G401 (cell line): ENCODE measurements around the gene KCNJ5. TPM values are rescaled to one million over a fixed set of nuclear protein-coding genes. Genes with fewer than 3 reads are reported as not detected.

Experiments used
- DNase-seq: peaks from one replicate; pipeline ENCODE4 v3.0.0-alpha.2; 2015; ENCODE audit warnings: low spot score
- in situ Hi-C: cut with HindIII; loops from 2 replicates; pipeline ENCODE4 v1.10.0; 2016; ENCODE audit warnings: low sequenced_read_pairs, mixed read lengths
- total RNA-seq: library from RNA; depleted of rRNA; stranded (reverse); fragments of >200 nt; shearing (Covaris generic); gene quantifications from 2 replicates; pipeline ENCODE4 v1.2.3, GENCODE V29; 2014

The KCNJ5 gene
- total RNA-seq, 1 experiment from 2014 or later: not detected

DNA sequence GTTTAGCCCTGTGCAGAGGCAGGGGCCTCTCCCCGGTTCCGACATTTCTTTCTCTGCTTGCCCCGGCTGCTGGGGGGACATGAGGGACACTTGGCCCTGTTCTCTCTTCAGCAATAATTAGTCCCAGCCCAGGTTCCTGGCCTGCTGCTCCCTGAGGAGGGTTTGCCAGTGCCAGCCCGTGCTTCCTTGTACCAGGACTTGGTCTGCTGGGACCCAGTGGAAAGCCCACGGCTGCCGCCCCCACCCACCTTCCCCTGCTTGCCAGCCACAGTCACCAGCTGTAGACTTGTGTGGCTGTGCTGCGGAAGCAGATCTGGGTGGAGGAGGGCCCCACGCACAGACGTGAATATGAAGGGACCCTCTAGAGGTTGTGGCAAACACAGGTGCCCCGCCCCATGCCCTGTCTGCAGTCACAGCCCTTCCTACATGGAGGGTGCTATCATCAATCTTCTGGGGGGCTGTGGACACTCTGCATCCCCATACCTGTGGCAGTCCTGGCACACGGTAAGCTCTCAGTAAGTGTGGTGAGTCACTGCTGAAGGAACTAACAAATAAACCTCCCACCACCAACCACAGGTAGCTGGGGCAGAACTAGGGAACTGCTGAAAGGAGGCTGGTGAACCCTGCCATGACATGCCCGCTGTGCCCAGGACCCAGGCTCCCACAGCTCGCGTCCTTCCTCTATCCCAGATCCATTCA is 50.6 kb downstream of the KCNJ5 start:
- no peak for DNase-seq
- in situ Hi-C loops: no loop called here

DNA sequence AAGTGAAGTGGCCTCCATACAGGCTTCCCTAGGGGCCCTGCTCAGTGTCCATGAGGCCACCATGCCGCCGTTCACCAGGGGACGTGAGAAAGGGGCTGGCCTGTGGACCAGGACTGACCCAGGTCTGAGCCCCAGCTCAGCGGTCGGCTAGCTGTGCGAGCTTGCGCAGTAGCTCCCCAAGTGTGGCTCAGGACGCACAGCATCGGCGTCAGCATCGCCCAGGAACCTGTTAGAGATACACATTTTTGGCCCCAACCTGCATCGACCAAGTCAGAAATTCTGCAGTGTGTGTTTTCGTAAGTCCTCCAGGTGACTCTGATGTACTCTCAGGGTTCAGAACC is 51.1 kb downstream of the KCNJ5 start:
- in situ Hi-C loops: no loop called here

DNA sequence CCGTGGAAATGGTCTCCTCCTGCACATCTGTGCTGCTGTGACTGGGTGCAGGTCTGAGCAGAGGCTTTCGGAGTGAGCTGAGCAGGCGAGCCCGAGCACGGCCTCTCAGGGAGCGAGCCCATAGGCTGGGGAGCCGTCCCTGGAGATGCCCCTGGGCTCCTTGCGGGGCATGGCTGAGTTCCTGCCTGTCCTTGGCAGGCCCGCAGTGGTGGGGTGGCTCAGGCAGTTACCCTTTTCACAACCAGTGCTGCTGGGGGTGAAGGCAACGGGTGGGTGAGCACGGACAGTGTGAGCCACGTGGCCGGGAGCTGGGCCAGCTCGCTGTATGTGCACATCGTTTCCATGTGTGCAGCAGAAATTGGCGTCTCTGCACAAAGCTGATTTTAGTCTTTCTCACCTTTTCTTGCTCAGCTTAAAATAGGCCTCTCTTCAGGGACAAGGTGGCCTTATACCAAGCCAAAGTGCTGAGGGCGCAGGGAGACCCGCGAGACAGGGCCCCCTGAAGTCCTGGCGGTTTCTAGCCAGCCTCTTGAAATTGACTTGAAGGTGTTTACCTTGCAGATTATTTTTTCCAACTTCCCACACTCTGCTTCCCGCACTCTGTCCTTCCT is 51.8 kb downstream of the KCNJ5 start, which contains the start of gene TP53AIP1:
TSS of gene TP53AIP1 (minus strand) at position 55 of the 611 bp plus-strand sequence. CDS start 5,053 bp downstream, outside the sequence.
- in situ Hi-C loops: no loop called here
- no peak for DNase-seq

More for the DNA sequence above, 51.1 kb downstream of the KCNJ5 start:
- DNase-seq: no peak

DNA sequence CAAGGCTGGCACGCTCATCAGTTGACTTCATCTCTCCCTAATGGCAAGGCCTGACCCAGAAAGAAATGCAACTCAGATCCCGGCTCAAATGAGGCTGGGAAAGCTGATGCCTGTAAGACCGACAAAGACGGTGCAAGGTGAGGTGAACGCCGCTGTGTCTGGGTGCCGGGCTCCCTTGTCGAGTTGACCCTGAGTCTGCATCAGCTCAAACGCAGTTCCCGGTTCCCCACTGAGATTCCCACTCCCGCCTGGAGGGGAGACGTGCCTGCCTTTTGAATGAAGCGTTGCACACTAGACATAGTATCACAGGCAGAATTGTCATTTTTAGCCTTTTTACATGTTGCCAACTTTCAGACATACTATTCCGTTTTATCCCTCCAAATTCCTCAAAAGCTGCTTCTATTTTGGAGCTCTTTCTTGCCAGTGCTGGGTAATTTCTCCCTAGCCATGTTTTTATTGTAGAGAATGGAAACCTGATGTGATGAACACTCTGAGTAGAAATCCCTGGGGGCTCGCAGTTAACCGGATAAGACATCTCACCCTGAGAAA is 52.3 kb downstream of the KCNJ5 start:
- no peak for DNase-seq

DNA sequence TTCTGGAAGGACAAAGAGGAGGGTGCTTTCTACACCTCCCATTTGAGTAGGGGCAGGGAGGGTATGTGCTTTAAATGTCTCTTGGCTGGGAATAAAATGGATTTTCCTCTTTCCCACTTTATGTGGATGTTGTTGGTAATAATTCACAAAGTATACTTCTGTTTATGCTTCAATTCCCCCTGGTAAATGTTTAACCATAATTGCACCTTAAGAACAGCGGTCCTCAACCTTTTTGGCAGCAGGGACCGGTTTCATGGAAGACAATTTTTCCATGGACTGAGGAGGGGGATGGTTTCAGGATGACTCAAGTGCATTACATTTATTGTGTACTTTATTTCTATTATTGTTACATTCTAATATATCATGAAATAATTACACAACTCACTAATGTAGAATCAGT is 55.5 kb downstream of the KCNJ5 start:
- no peak for DNase-seq
- in situ Hi-C loops: no loop called here

More for the DNA sequence above, 52.3 kb downstream of the KCNJ5 start:
- in situ Hi-C loops: no loop called here

DNA sequence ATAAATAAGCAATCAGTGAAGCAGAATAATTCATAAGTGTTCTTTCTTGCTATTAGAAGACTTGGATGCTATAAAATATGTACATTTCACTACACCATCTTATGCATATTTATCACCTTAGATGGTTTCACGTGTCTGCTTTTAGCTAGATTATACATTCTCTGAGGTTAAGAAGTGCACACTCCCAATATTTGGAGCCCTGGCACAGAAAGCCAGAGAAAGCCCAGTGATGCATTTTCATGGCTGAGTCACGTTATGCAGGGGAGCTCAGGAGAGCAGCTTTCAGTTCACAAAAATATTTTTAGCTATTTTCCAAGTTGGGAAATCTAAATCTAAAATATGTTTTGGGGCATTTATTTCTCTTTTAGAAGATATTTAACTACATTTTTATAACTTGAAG is 56.6 kb downstream of the KCNJ5 start:
- in situ Hi-C loops: no loop called here
- DNase-seq: no peak

DNA sequence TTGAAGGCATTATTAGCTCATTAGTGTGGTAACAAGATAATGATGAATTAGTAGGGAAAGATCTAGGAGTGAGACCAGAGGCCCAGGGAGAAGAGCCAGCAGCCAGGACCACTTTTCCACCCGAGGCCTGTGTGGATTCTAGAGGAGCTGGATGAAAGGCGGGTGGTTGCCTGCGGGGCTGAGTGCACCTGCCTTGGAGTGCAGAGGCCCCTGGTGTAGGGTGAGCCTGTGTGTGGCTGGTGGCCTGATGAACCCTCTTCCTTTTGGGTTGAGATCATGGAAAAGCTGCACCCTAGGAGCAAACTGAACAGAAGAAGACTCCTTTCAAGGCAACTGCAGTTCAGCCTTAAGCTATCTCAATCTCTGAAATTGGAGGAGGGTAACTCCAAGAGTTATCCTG is 57.4 kb downstream of the KCNJ5 start:
- DNase-seq: no peak
- in situ Hi-C loops: no loop called here

DNA sequence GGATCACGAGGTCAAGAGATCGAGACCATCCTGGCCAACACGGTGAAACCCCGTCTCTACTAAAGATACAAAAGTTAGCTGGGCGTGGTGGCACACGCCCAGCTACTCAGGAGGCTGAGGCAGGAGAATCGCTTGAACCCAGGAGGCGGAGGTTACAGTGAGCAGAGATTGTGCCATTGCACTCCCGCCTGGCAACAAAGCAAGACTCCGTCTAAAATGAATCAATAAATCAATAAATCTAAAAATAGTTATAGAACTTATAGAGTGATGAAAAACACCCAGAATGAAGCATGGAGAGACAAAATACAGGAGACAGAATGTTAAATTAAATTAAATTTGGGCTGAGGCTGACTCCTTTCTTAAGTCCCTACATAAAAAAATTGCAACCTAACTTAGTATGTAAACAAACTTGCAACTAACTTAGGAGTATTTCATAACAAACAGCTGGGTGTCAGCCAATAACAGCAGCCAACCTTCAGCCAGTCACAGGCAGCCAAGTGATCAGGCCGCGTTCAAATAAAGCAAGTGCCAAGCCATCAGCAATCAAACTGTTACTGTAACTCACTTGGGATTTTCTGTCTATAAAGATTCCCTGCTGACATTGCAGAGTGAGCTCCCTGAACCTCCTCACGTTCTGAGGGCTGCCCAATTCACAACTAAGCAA is 58.8 kb downstream of the KCNJ5 start:
- in situ Hi-C loops: no loop called here
- DNase-seq: no peak

DNA sequence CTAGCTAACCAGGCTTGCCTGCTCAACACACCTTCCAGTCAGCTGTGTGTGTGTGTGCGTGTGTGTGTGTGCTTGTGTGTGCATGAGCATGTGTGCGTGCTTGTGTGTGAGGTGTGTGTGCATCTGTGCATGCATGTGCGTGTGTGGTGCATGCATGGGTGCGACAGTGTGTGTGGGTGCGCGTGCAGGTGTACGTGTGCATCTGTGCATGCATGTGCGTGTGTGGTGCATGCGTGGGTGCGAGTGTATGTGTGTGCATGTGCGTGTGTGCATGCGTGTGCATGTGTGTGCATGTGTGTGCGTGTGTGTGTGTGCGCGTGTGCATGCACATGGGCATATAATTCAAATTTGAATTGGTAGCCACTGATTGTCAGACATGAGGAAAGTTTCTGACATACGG is 62.0 kb downstream of the KCNJ5 start:
- no peak for DNase-seq

DNA sequence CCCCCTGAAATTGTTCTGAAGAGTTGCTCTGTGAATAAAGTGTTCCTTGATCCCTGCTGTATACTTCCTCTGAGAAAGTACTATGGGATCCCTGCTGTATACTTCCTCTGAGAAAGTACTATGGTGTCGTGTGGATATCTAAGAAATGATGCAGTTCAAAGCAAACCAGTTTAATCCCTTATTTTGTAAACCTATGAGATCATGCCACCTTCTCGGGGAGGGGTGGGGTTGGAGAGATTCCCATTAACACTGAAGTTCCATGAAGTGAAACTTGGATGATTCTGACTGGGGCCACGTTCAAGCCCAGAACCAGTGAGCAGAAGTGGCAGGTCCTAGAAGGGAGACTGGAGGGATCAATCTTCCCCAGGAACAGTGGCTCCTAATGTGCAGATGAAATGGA is 64.5 kb downstream of the KCNJ5 start:
- in situ Hi-C loops: no loop called here
- no peak for DNase-seq

More for the DNA sequence above, 62.0 kb downstream of the KCNJ5 start:
- in situ Hi-C loops: no loop called here

DNA sequence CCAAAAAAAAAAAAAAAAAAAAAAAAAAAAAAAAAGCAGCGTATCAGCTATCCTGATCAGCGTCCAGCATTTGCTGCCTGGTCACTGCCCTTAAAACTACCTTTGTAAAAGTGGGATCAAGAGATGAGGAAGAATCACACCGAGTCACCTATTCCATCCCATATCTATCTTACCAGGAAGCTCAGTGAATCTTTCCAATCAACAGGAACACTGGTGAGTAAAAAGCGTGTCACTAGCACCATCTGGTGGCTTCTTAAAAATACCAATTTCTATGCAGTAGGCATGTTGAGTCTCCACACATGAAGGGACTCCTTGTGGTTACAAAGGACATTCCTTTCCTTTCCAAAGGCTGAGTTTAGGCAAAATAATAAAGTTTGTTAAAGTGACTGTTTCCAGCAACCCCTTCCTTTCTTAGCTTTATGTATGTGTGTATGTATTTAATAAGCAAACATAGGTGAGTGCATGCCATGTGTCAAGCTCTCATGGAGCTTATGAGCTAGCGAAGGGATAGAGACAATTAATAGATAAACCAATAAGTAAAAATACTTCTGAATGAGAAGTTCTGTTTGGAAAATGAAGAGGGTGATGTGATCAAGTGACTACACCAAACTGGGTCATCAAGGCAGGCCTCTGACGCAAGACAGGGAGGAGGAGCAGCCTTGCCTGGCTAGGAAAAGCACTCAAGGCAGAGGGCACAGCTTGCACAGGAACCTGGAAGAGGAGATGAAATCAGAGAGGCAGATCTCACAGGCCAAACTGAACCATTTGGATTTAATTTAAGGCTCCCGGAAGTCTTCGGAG is 65.4 kb downstream of the KCNJ5 start:
- DNase-seq: peak; percentile 82

DNA sequence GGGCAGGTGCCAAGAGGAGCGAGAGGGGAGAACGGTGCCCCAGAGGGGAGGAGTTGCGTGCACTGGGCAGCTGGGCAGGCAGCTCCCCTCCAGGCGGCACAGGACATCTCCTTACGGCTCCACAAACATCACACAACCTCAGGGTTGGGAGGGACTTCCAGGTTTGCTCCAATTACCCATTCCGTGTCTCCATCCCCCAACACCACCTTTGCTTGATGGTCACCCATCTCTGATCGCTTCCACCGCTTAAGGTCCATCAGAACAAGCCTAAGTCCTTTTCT is 66.0 kb downstream of the KCNJ5 start:
- in situ Hi-C loops: no loop called here
- DNase-seq: no peak

More for the DNA sequence above, 65.4 kb downstream of the KCNJ5 start:
- in situ Hi-C loops: no loop called here

DNA sequence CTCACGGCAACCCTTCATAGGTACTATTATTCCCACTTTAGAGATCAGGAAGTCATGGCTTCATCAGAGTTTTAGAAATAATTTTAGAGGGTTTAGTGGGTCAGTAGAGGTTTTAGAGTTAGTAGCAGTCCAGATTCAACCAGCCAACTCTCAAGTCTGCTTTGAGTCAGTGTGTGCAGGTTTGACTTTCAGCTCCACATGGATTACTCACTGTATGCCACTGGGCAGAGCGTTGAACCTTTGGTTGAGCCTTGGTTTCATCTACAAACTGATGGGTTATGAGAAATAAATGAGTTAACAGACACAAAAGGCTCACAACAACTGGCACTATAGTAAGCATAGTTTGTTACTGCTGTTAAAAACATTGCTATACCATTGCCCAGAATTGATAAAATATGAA is 70.5 kb downstream of the KCNJ5 start:
- no peak for DNase-seq
- in situ Hi-C loops: no loop called here

DNA sequence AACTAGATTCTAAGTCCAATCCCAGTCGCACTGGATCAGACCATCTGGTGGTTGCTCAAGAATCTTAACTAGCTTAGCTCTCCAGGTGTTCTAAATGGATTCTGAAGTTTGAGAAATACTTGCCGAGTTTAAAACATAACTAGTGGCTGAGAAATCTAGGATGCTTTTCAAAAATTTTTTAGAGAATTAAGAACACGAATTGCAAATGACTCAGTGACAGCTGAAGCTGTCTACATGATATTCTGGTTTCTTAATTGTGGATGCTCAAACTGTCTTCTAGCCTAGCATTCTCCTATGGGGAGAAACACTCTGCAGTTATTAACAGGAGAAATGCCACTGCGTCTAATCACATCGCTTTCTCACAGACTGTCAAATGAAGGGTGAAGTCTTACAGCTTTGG is 71.7 kb downstream of the KCNJ5 start:
- in situ Hi-C loops: no loop called here

DNA sequence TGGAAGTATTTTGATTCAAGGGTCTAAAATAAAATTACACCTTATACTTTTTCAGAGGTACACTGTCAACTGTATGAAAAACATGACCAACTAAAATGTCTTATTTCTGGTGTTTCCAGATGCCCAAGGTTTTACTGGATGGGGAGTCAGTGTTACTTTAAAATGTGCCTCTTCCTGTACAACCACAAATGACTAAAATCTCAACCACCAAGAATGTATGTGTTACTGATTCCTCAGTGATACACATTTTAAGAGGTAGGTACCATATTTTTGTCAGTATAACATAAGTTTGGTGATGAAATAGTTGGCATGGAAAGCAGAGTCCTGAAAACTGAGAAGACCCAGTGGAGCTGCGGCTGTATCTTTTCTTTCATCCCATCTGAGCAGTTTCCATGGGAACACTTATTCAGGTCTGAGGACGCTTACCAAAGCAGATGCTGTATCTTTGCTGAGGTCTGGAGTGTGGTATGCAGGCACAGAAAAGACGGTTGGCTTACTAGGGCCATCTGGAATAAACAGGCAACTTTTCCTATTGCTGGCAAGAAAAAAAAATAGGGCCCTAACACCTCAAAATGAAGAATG is 72.7 kb downstream of the KCNJ5 start:
- in situ Hi-C loops: no loop called here
- no peak for DNase-seq

More for the DNA sequence above, 71.7 kb downstream of the KCNJ5 start:
- DNase-seq: no peak

DNA sequence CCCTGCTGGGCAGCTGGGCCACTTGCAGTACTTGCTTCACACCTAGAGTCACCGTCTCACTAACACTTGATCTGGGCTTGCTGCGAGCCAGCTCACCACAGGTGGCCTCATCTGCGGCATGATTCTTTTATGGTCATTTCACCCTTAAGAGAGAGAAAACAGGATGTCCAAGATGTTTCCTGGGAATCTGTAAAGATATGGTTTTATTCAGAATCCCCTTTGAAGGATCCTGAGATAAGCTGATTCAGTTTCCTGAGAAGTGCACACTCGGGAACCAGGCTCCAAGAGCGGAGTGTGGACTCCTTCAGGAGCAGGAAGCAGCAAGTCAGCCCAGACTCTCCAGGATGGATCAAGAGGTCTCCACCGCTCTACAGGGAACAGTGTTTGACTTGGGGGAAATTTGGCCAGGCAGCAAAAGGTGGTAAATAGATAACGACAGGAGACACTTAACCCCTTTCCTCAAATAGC is 73.3 kb downstream of the KCNJ5 start:
- in situ Hi-C loops: no loop called here
- no peak for DNase-seq

DNA sequence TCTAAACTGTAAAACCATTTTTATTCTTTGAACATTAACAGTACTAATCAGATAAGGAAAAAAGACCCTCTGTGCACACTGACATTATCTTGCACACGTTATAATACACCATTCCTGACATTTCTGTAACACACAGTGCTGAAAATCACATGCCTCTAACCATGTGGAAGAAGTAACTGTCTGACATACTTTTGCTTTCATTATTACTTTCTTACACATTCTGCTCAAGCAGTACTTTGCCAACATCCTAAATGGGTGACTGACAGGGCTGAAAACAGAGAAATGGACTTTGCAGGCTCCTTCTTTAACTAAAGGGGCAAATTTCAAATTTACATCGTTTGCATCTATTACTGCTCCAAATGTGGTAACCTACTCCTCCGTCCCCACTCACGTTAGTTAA is 74.3 kb downstream of the KCNJ5 start:
- in situ Hi-C loops: no loop called here
- DNase-seq: no peak

DNA sequence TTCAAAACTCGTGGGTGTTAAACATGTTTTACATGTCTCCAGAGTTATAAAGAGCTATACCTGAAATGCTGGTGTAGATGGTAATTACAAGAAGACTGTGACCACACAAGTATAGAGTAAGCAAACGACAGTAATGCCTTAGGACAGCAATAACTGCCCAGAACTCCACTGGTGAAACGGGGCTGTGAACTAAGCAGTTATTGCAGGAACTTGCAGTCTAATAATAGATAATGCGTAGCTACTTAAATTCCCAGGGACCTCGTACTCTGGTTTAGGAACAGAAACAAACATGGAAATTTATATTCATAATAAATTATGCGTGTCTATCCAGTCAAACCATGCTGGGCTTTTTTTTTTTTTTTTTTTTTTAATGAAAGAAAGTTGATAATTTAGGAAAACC is 76.4 kb downstream of the KCNJ5 start:
- in situ Hi-C loops: no loop called here
- no peak for DNase-seq

DNA sequence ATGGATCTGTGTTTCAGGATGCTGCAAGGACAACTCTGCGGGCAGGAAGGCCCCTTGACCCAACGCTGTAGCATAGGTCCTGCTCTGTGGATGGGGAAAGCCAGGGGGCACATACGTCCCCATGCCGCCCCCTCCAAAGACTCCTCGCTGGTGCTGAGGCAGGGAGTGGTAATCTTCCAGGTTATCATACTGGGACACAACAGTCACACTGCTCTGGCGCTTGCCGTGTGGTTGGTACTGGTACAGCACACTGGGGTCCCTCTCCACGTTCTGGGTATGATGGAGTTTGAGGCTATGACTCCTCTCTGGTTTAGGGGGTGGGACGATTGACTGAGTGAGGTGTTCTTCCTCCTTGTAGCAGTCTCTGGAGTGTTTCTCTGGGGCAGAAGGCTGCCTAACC is 77.8 kb downstream of the KCNJ5 start:
- DNase-seq: no peak

More for the DNA sequence above, 77.8 kb downstream of the KCNJ5 start:
- in situ Hi-C loops: no loop called here
